ENCODE data around the gene BRSK1. TPM values are rescaled to one million over a fixed set of nuclear protein-coding genes. Genes with fewer than 3 reads are reported as not detected.

Gene BRSK1
- total and polyA plus RNA-seq, 2 of the 13 experiments (the other 11 are each of a cell fraction or from before 2014, with no cell fraction given): 0.18 to 1.2 TPM

DNA sequence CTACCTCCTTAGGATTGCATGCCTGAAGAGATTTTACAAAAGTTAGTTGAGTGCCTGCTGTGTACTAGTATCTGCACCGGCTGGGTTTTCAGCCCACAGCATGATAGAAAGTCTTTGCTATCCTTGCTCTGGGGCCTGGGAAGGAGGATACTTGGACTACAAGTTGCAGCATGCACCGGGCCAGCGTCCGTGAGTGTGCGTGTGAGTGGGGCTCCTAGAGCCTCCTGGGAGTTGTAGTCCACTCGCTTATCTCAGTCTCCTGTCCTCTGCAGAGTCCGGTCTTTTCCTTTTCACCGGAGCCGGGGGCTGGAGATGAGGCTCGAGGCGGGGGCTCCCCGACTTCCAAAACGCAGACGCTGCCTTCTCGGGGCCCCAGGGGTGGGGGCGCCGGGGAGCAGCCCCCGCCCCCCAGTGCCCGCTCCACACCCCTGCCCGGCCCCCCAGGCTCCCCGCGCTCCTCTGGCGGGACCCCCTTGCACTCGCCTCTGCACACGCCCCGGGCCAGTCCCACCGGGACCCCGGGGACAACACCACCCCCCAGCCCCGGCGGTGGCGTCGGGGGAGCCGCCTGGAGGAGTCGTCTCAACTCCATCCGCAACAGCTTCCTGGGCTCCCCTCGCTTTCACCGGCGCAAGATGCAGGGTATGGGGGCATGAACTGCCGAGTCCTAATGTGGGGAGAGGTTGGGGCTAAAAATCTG, 20.6 kb downstream of the BRSK1 start (continued):
- peak; percentile 95 for TF ChIP-seq HCFC1 (IDR thresholded peaks at IDR 0.05; ENCODE audit: low read depth, low read length)
- no peak for TF ChIP-seq ZNF337 (CRISPR knock-in tag; IDR thresholded peaks at IDR 0.05; ENCODE audit: borderline replicate concordance, low read depth)
- TF ChIP-seq, protein P1, sequence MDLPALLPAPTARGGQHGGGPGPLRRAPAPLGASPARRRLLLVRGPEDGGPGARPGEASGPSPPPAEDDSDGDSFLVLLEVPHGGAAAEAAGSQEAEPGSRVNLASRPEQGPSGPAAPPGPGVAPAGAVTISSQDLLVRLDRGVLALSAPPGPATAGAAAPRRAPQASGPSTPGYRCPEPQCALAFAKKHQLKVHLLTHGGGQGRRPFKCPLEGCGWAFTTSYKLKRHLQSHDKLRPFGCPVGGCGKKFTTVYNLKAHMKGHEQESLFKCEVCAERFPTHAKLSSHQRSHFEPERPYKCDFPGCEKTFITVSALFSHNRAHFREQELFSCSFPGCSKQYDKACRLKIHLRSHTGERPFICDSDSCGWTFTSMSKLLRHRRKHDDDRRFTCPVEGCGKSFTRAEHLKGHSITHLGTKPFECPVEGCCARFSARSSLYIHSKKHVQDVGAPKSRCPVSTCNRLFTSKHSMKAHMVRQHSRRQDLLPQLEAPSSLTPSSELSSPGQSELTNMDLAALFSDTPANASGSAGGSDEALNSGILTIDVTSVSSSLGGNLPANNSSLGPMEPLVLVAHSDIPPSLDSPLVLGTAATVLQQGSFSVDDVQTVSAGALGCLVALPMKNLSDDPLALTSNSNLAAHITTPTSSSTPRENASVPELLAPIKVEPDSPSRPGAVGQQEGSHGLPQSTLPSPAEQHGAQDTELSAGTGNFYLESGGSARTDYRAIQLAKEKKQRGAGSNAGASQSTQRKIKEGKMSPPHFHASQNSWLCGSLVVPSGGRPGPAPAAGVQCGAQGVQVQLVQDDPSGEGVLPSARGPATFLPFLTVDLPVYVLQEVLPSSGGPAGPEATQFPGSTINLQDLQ (CRISPR knock-in tag; IDR thresholded peaks at IDR 0.05): no peak
- 0 out of 2 replicates have a peak, but pooled peaks have one; percentile 20 for TF ChIP-seq ZFY (CRISPR knock-in tag; IDR thresholded peaks at IDR 0.05)
- TF ChIP-seq, protein P2, sequence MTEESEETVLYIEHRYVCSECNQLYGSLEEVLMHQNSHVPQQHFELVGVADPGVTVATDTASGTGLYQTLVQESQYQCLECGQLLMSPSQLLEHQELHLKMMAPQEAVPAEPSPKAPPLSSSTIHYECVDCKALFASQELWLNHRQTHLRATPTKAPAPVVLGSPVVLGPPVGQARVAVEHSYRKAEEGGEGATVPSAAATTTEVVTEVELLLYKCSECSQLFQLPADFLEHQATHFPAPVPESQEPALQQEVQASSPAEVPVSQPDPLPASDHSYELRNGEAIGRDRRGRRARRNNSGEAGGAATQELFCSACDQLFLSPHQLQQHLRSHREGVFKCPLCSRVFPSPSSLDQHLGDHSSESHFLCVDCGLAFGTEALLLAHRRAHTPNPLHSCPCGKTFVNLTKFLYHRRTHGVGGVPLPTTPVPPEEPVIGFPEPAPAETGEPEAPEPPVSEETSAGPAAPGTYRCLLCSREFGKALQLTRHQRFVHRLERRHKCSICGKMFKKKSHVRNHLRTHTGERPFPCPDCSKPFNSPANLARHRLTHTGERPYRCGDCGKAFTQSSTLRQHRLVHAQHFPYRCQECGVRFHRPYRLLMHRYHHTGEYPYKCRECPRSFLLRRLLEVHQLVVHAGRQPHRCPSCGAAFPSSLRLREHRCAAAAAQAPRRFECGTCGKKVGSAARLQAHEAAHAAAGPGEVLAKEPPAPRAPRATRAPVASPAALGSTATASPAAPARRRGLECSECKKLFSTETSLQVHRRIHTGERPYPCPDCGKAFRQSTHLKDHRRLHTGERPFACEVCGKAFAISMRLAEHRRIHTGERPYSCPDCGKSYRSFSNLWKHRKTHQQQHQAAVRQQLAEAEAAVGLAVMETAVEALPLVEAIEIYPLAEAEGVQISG (CRISPR knock-in tag; IDR thresholded peaks at IDR 0.05): peak; percentile 58
- TF ChIP-seq THAP11 (CRISPR knock-in tag; IDR thresholded peaks at IDR 0.05): peak; percentile 98
- TF ChIP-seq, protein P3, sequence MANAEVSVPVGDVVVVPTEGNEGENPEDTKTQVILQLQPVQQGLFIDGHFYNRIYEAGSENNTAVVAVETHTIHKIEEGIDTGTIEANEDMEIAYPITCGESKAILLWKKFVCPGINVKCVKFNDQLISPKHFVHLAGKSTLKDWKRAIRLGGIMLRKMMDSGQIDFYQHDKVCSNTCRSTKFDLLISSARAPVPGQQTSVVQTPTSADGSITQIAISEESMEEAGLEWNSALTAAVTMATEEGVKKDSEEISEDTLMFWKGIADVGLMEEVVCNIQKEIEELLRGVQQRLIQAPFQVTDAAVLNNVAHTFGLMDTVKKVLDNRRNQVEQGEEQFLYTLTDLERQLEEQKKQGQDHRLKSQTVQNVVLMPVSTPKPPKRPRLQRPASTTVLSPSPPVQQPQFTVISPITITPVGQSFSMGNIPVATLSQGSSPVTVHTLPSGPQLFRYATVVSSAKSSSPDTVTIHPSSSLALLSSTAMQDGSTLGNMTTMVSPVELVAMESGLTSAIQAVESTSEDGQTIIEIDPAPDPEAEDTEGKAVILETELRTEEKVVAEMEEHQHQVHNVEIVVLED (CRISPR knock-in tag; IDR thresholded peaks at IDR 0.05; ENCODE audit: borderline replicate concordance): peak; percentile 88
- no peak for TF ChIP-seq ZFP36L2 (CRISPR knock-in tag; IDR thresholded peaks at IDR 0.05)
